Measurements from ENCODE around the gene CYTIP.

DNA sequence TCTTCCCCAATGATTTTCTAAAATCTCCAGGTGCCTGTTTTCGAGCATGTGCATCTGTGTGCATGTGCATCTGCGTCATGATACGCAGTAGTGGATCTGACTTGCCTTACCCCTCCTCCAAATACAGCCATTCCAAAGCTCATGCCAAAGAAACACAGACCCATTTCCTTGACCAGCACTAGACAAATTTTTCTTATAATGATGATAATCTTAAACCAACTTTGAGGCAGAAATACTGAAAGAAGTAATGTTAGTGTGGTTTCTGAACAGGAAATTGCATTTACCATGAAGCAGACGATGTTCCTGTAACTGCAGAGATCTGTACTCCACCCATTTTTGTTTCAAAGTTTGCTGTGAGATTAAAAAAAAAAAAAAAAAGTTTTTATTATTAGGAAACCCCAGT is 25.6 kb downstream of the CYTIP start:
- TF ChIP-seq GATA2 (IDR thresholded peaks at IDR 0.05; ENCODE audit: low read depth, low read length): no peak
- no peak for TF ChIP-seq GATA3 (IDR thresholded peaks at IDR 0.05; ENCODE audit: low read depth, low read length)

Measured in SH-SY5Y (cell line).